NT2/D1 (cell line): Measurements from ENCODE around the gene TGFA.

Experiments used
- DNase-seq: peaks from one replicate; pipeline ENCODE4 v3.0.0-alpha.2; 2011; ENCODE audit warnings: low read depth, low spot score
- H3K27me3 ChIP-seq: 2 replicates; pipeline ENCODE4 v1.6.0; 2011; ENCODE audit warnings: mild to moderate bottlenecking; ENCODE audit not compliant: insufficient read length, insufficient read depth
- H3K36me3 ChIP-seq: 2 replicates; pipeline ENCODE4 v1.6.1; 2011; ENCODE audit warnings: mild to moderate bottlenecking, low read length, mixed read lengths; ENCODE audit not compliant: insufficient read depth, insufficient read length
- H3K4me1 ChIP-seq: 2 replicates; pipeline ENCODE4 v1.5.1; 2011; ENCODE audit not compliant: insufficient read depth, insufficient read length
- H3K4me3 ChIP-seq: 2 replicates; pipeline ENCODE4 v1.5.1; 2011; ENCODE audit warnings: low read depth; ENCODE audit not compliant: insufficient read length
- H3K9ac ChIP-seq: 2 replicates; pipeline ENCODE4 v1.6.0; 2011; ENCODE audit warnings: low read depth; ENCODE audit not compliant: insufficient read length
- H3K9me3 ChIP-seq: 2 replicates; pipeline ENCODE4 v1.5.1; 2011; ENCODE audit warnings: mild to moderate bottlenecking, low read length; ENCODE audit not compliant: insufficient read depth
- SUZ12 ChIP-seq: IDR thresholded peaks from 2 replicates; pipeline ENCODE4 v1.6.1; 2011; ENCODE audit not compliant: insufficient read length, insufficient read depth; ENCODE audit errors: extremely low read depth
- YY1 ChIP-seq: IDR thresholded peaks from 2 replicates; pipeline ENCODE4 v1.6.1; 2011; ENCODE audit not compliant: insufficient read length, insufficient read depth
- ZNF274 ChIP-seq: IDR thresholded peaks from 2 replicates; pipeline ENCODE4 v1.6.1; 2011; ENCODE audit warnings: mild to moderate bottlenecking, low read depth, low read length

The TGFA gene

DNA sequence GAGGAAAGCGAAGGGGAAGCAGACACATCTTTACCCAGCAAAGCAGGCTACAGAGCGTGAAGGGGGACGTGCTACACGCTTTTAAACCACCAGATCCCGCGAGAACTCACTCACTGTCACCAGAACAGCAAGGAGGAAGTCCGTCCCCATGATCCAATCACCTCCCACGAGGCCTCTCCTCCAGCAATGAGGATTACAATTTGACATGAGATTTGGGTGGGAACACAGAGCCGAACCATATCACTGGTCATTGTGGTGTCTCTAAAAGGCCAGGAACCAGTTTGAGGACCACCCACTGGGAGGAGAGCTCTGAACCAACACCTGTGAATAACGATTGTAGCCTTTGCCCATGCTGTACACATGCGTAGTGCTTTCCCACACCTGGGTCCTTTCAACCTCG is 135.1 kb downstream of the TGFA start:
- Histone ChIP-seq H3K9ac (no peak overlapping the region), H3K27me3 (no peaks in the 10 kb centered on the region), H3K36me3 (no peaks in the 10 kb centered on the region), H3K4me3 (no peak overlapping the region), H3K4me1 (no peaks in the 10 kb centered on the region), H3K9me3 (no peaks in the 10 kb centered on the region)
- TF ChIP-seq ZNF274 (no peak), SUZ12 (no peak), YY1 (no peak)
- DNase-seq, result no peak

DNA sequence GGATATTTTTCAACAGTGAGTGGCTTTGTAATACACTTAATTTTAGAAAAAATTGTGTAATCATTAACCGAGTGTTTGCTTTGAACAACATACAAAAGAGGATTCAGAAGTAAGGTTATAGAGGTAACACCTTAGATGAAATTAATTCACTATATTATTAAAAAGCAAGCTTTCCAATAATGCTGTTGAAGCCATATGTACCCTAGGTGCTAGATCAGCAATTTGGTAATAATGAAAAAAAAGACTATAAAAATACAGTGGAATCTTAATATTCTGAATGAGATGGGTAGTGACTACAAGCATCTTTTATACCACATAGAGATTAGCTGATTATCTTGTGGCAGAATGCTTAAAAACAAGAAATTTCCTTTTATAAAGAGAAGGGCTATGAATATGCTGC is 136.6 kb downstream of the TGFA start:
- Histone ChIP-seq H3K36me3 (no peaks in the 10 kb centered on the region), H3K4me1 (no peaks in the 10 kb centered on the region), H3K9ac (no peak overlapping the region), H3K9me3 (no peaks in the 10 kb centered on the region), H3K4me3 (no peak overlapping the region), H3K27me3 (no peaks in the 10 kb centered on the region)
- TF ChIP-seq YY1 (no peak), ZNF274 (no peak), SUZ12 (no peak)
- no peak for DNase-seq

DNA sequence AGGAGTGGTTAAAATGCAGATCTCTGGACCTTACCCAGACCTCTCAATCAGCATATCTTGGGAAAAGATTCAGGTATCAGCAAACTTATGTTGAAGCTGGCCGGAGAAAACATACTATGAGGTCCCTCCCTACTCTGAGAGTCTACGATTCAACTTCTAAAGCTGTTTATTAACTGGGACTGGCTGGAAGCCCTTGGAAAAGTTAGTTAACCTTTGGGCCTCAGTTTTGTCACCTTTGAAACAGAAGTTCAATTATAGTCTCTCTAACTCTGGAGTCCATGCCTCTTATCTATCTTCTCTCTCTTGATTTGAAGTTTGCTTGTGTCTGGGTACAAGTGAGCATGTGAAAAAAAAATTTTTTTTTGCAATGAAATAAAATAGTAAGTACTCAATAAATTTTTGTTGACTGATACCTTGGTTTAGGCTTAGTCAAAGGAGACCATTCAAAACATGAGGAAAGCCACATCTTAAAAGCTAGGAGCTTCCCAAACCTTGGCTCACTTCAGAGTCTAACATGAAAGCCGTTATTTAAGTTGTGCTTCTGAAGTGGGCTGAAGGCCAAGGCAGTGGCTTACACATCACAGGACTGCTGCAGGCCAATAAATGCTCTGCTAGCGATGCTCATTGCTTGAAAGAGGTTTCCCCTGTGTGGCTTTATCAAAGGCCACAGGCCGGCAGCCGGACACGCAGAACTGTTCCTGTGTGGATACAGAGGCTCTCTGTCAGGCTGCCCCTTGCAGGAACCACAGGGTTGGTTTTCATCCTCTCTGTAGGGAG is 141.1 kb downstream of the TGFA start:
- no peaks in the 10 kb centered on the region for H3K9me3 ChIP-seq
- H3K4me1 ChIP-seq, result no peaks in the 10 kb centered on the region
- H3K36me3 ChIP-seq, result no peaks in the 10 kb centered on the region
- no peak for DNase-seq
- no peak for TF ChIP-seq YY1
- no peak for TF ChIP-seq ZNF274
- no peak for TF ChIP-seq SUZ12
- no peaks in the 10 kb centered on the region for H3K27me3 ChIP-seq
- no peak overlapping the region for H3K9ac ChIP-seq
- no peak overlapping the region for H3K4me3 ChIP-seq

DNA sequence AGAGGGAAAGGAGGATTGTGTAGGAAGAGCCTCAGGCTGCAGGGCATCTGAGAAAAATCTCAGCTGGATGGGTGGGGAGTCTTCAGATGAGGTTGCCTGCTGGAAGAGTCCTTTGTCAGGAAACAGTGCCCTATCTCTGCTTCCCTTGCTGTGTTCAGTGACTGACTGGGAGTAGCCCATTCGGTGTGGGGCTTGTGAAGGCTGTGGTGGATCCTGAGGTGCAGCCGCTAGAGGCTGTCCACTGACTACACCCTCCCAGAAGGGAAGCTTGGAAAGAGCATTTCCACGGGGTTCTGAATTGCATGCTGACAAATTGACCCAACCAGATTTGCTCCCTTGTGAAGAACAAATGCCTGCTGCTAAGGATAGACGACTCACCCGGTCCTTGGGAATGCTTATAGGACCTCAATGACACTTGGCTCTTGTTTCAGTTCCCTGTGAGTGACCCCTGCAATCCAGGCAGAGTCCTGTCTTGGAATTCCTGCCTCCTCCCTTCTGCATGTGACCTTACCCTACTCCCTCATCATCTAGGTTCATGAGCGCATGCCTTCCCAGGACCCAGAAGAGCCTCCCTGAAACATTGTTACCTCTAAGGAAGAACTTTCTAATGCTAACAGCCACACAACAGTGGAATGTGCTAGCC is 142.0 kb downstream of the TGFA start:
- TF ChIP-seq ZNF274 (no peak), SUZ12 (no peak), YY1 (no peak)
- DNase-seq, result no peak
- Histone ChIP-seq H3K9ac (no peak overlapping the region), H3K4me1 (no peaks in the 10 kb centered on the region), H3K27me3 (no peaks in the 10 kb centered on the region), H3K9me3 (no peaks in the 10 kb centered on the region), H3K4me3 (no peak overlapping the region), H3K36me3 (no peaks in the 10 kb centered on the region)

DNA sequence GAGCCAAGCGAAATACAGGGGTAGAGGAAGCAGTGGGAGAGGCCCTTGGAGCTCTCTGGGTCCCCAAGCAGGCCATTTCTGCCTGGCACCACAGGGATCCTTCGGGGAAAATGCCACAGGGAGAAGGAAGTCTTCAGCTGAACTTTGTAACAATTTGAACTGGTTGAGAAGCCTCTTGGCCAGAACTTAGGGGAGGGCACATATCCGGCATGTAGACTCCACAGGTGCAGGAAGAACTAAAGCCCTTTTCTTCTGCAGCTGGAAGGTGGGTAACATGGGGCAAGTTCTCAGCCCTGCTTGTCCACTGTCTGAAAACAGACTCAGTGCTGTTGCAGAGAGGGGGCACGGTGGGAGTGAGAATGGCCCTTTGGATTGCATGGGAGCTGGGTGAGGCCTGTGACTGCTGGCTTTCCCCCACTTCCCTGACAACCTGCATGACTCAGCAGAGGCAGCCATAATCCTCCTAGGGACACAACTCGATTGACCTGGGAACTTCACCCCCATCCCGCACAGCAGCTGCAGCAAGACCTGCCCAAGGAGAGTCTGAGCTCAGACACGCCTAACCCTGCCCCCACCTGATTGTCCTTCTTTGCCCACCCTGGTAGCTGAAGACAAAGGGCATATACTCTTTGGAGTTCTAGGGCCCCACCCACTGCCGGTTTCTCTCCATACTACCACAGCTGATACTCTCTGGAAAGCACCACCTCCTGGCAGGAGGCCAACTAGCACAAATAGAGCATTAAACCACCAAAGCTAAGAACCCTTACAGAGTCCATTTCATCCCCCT is 150.2 kb downstream of the TGFA start:
- Histone ChIP-seq H3K27me3 (no peaks in the 10 kb centered on the region), H3K4me3 (no peak overlapping the region)
- no peak for DNase-seq

DNA sequence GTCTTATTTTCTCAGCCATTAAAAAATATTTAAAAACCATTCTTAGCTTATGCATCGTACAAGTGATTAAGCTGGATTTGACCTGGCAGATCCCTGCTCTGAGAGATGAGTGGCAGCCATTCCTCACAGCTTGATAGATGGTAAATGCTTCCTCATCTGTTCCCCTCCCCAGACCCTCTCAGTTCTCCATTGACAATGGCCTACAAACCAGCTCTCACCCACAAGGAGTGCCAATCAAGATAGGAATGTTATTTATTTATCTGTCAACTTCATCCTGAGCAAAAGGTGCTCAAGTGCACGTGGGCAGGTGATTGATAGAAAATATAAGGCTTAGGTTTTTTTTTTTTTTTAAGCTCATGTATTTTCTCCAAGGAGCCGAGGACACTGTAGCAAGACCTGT is 153.1 kb downstream of the TGFA start:
- no peak for DNase-seq
- Histone ChIP-seq H3K9me3 (no peaks in the 10 kb centered on the region), H3K4me3 (no peak overlapping the region), H3K27me3 (no peaks in the 10 kb centered on the region), H3K36me3 (no peaks in the 10 kb centered on the region), H3K9ac (no peak overlapping the region), H3K4me1 (no peaks in the 10 kb centered on the region)
- no peak for TF ChIP-seq YY1
- TF ChIP-seq ZNF274, result no peak
- TF ChIP-seq SUZ12, result no peak

More for the DNA sequence above, 150.2 kb downstream of the TGFA start:
- no peak overlapping the region for H3K9ac ChIP-seq
- no peaks in the 10 kb centered on the region for H3K9me3 ChIP-seq
- TF ChIP-seq YY1 (no peak), ZNF274 (no peak), SUZ12 (no peak)
- no peaks in the 10 kb centered on the region for H3K4me1 ChIP-seq
- H3K36me3 ChIP-seq, result no peaks in the 10 kb centered on the region

DNA sequence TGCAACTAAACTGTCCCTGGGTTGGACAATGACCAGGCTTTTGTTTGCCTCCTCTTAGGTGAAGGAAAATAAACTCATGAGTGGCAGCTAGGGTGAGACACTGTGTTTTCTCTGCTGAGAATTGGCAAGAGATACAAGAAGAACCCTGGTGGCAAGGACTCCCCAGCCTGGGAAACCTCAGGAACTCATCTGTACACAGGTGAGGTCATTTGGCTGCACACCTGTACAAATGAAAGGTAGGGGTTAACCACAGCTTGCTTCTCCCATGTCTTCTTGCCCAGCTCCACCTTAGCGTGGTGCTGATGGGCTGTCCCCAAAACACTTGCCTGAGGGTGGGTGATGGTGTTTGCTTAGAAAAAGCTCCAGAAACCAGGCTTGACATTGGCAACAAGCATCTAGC is 154.6 kb downstream of the TGFA start:
- no peaks in the 10 kb centered on the region for H3K27me3 ChIP-seq
- H3K9me3 ChIP-seq, result no peaks in the 10 kb centered on the region
- H3K9ac ChIP-seq, result no peak overlapping the region
- H3K4me3 ChIP-seq, result no peak overlapping the region
- no peak for DNase-seq
- H3K4me1 ChIP-seq, result no peaks in the 10 kb centered on the region
- no peak for TF ChIP-seq ZNF274
- TF ChIP-seq SUZ12, result no peak
- TF ChIP-seq YY1, result no peak
- H3K36me3 ChIP-seq, result no peaks in the 10 kb centered on the region
